Breast epithelium (tissue), 3 donors: Measurements from ENCODE around the gene ENHO.

ENCODE experiments used
- POLR2A ChIP-seq: fragments of 450-650 bp; IDR thresholded peaks from one replicate; pipeline ENCODE4 v1.6.1; 2016; ENCODE audit warnings: antibody characterized with exemption, mild to moderate bottlenecking, moderate library complexity
- POLR2AphosphoS5 ChIP-seq, 3 donors: sonication (generic); formaldehyde crosslinking; IDR thresholded peaks; one replicate each; pipeline ENCODE4 v1.6.1; 2017; ENCODE audit warnings: antibody characterized with exemption in 3 of 3
- TF ChIP-seq, protein P1 (sequence below), 3 donors: fragments of 450-650 bp; IDR thresholded peaks; one replicate each; pipeline ENCODE4 v1.5.1; 2016 to 2017; ENCODE audit warnings: antibody characterized with exemption in 3 of 3, mild to moderate bottlenecking in 3 of 3, moderate library complexity in 3 of 3

DNA sequence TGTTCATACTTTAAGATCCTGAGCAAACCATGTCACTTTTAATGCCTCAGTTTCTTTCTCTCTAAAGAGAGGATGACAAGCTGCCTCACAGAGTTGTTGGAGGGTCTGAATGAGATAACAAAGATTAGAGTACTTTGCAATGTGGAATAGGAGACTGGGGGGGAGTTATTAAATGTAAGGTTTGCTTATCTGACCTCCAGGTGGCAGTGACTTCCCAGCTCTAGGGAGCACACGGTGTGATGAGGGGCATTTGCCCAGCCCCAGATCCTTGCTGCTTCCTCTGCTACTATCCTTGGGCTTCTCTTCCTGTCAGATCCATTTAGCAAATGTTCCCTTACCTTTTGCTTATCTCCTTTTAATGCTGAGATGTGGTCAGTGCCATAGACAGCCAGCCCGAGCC is 30.7 kb downstream of the ENHO start:
- no peak for TF ChIP-seq POLR2A
- TF ChIP-seq POLR2AphosphoS5 (IDR thresholded peaks at IDR 0.05), result no peak
- TF ChIP-seq, protein P1, sequence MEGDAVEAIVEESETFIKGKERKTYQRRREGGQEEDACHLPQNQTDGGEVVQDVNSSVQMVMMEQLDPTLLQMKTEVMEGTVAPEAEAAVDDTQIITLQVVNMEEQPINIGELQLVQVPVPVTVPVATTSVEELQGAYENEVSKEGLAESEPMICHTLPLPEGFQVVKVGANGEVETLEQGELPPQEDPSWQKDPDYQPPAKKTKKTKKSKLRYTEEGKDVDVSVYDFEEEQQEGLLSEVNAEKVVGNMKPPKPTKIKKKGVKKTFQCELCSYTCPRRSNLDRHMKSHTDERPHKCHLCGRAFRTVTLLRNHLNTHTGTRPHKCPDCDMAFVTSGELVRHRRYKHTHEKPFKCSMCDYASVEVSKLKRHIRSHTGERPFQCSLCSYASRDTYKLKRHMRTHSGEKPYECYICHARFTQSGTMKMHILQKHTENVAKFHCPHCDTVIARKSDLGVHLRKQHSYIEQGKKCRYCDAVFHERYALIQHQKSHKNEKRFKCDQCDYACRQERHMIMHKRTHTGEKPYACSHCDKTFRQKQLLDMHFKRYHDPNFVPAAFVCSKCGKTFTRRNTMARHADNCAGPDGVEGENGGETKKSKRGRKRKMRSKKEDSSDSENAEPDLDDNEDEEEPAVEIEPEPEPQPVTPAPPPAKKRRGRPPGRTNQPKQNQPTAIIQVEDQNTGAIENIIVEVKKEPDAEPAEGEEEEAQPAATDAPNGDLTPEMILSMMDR (IDR thresholded peaks at IDR 0.05), result no peak
